Cardiac ventricle fibroblast (primary cell): Measurements from ENCODE around the gene PFN4. TPM values are rescaled to one million over a fixed set of nuclear protein-coding genes. Genes with fewer than 3 reads are reported as not detected.

Experiments
- total RNA-seq: library from RNA; depleted of rRNA; stranded (reverse); fragments of >200 nt; gene quantifications from 2 replicates; pipeline ENCODE4 v1.2.3, GENCODE V29; 2015

The PFN4 gene
- 0.69 TPM in 1 of 2 replicates, not detected in the other for total RNA-seq

DNA sequence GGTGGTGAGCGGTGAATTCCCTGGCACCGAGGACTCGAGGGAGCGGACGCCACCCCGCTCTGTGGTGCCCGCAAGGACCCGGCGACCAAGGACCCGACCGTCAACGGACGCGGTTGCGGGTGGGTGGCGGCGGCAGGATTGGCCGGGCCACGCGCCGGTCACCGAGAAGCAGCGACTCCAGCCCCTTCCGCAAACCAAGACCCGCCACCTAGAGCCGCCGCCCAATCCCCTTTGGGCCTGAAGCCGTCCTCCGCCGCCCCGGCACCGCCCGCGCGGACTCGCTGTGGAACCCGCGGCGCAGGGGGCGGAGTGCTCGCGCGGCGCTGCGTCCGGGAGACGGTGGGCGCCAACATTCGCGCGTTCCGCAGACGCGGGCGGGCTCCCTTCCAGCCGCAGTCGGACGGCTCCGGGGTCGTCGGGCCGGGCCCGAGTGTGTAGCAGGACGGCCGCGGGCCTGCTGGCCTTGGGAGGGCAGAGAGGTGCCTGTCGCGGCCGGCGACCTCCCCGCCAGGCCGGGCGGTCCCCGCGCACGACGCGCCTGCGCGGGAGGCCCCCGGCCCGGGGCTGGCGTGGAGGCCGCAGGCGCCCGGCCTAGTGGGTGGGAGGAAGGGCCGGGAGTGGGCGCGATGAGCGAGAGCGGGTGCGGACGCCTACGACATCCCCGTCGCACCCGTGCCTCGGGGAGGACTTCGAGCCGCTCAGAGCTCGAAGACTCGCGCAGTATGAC is at the start of gene PFN4, which contains the start of gene FAM228B:
TSS of gene PFN4 (minus strand) at position 140 of the 727 bp plus-strand sequence. CDS start 799 bp downstream, outside the sequence.
TSS of gene FAM228B (plus strand) at position 275 of the 727 bp plus-strand sequence. CDS start 893 bp downstream, outside the sequence.

DNA sequence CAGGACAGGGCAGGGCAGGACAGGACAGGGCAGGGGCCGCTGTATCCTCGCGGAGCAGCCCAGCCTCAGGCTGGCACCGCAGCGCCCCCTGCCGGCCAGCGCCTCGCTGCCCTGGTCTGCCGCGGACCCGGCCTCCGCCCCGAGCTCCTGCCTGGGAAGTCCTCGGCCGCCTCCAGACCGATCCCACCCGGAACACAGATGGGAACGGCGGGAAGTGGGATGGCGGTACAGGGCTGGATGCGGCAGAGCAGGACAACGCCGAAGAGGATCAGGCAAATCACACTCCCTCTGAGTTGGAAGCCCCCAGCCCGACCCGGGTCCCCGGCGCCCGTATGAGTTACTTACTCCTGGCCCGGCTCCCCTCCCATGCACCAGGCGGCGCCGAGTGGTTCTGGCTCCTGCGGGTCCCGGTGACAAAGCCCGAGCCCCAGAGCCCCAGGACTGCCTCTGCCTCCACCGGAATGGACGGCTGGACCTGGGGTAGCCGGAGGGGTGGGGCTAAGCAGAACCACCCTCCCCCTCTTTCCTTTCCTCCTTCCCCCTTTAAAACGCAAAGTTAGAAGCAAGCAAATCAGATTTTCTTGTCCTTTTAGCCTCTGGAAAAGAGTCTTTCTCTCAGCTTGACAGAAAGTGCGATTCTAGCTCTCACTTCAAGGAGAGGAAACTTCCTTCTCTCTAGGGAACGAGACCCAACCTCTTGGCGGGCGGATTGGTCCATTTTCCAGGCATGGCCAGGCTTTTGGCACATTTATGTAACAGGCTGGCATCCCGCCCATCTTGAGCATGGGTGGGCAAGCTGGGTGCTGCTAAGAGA is 38.5 kb downstream of the PFN4 start, which contains the start of gene TP53I3:
TSS of gene TP53I3 (minus strand) at position 449 of the 814 bp plus-strand sequence. CDS start 508 bp downstream, outside the sequence.

GRCh38 chr2:24075915-24076848 is 47.0 kb downstream of the PFN4 start, which contains the start of gene SF3B6:
TSS of gene SF3B6 (minus strand) at chr2:24076326. CDS start at chr2:24076229, 97 bp downstream.

Other genes starting within 250 kb of the PFN4 start
- gene ATAD2B, start 196.2 kb downstream of the PFN4 start, total RNA-seq: 3.2 and 5.4 TPM in 2 replicates
- gene UBXN2A, start 182.9 kb downstream of the PFN4 start, total RNA-seq: 11.9 and 14.4 TPM in 2 replicates
- gene MFSD2B, start 113.2 kb downstream of the PFN4 start, total RNA-seq: 0.10 TPM in 1 of 2 replicates, not detected in the other
- gene WDCP, start 75.9 kb downstream of the PFN4 start, total RNA-seq: 5.8 and 6.7 TPM in 2 replicates
- 5.6 and 7.2 TPM in 2 replicates for gene FKBP1B, start 73.6 kb downstream of the PFN4 start, total RNA-seq
- gene SF3B6, start 47.0 kb downstream of the PFN4 start, total RNA-seq: 137 and 168 TPM in 2 replicates
- gene TP53I3, start 38.5 kb downstream of the PFN4 start, total RNA-seq: 25.2 and 26.0 TPM in 2 replicates
- 5.0 and 8.9 TPM in 2 replicates for gene FAM228B, start 135 bp upstream of the PFN4 start, total RNA-seq
- gene FAM228A, start 51.7 kb upstream of the PFN4 start, total RNA-seq: 0.12 TPM in 1 of 2 replicates, not detected in the other
- 7.6 and 11.4 TPM in 2 replicates for gene ITSN2, start 237.2 kb upstream of the PFN4 start, total RNA-seq